Smooth muscle cell (in vitro differentiated cells): ENCODE data around the gene CMAS. TPM values are rescaled to one million over a fixed set of nuclear protein-coding genes. Genes with fewer than 3 reads are reported as not detected.

Experiments
- DNase-seq: peaks from one replicate; lab custom pipeline; 2025; ENCODE audit not compliant: unreplicated experiment; lab: John Stamatoyannopoulos, UW
- H2AFZ ChIP-seq: fragments of 200-600 bp; sonication (generic); 2 replicates; pipeline ENCODE4 v1.6.0; 2016; ENCODE audit warnings: antibody characterized with exemption, low read depth, mild to moderate bottlenecking
- H3F3A ChIP-seq: fragments of 200-600 bp; sonication (generic); 2 replicates; pipeline ENCODE4 v1.6.0; 2017; ENCODE audit warnings: antibody characterized with exemption, low read depth
- H3K27ac ChIP-seq: fragments of 200-600 bp; sonication (generic); 2 replicates; pipeline ENCODE4 v1.5.1; 2016; ENCODE audit warnings: low read depth, mild to moderate bottlenecking
- H3K27me3 ChIP-seq: fragments of 200-600 bp; sonication (generic); 2 replicates; pipeline ENCODE4 v1.6.1; 2016; ENCODE audit warnings: low read depth, mild to moderate bottlenecking
- H3K36me3 ChIP-seq: fragments of 200-600 bp; sonication (generic); 2 replicates; pipeline ENCODE4 v1.5.1; 2016; ENCODE audit warnings: low read depth
- H3K4me1 ChIP-seq: fragments of 200-600 bp; sonication (generic); 2 replicates; pipeline ENCODE4 v1.5.1; 2016; ENCODE audit warnings: low read depth
- H3K4me2 ChIP-seq: fragments of 200-600 bp; sonication (generic); 2 replicates; pipeline ENCODE4 v1.6.0; 2016; ENCODE audit warnings: mild to moderate bottlenecking
- H3K4me3 ChIP-seq: fragments of 200-600 bp; sonication (generic); 2 replicates; pipeline ENCODE4 v1.5.1; 2016; ENCODE audit warnings: mild to moderate bottlenecking
- H3K79me2 ChIP-seq: fragments of 200-600 bp; sonication (generic); 2 replicates; pipeline ENCODE4 v1.6.0; 2016; ENCODE audit warnings: low read depth, mild to moderate bottlenecking
- H3K9ac ChIP-seq: fragments of 200-600 bp; sonication (generic); 2 replicates; pipeline ENCODE4 v1.6.0; 2016; ENCODE audit warnings: low read depth
- H3K9me3 ChIP-seq: fragments of 200-600 bp; sonication (generic); replicated peaks from 2 replicates; pipeline ENCODE4 v1.5.1; 2016; ENCODE audit warnings: low read depth
- H4K20me1 ChIP-seq: fragments of 200-600 bp; sonication (generic); 2 replicates; pipeline ENCODE4 v1.6.0; 2016; ENCODE audit warnings: low read depth
- CTCF ChIP-seq: fragments of 200-600 bp; sonication (generic); IDR thresholded peaks from 2 replicates; pipeline ENCODE4 v1.5.1; 2017; ENCODE audit warnings: borderline replicate concordance, mild to moderate bottlenecking, antibody characterized with exemption; ENCODE audit not compliant: insufficient read depth, poor library complexity, severe bottlenecking
- WGBS: methylation state at CpG from one replicate; pipeline ENCODE4 v1.1.7; 2016; ENCODE audit warnings: low lambda C conversion rate; 5-methylcytosine and 5-hydroxymethylcytosine counted together
- polyA plus RNA-seq: library from polyadenylated mRNA; unstranded; fragments of >200 nt; fragmentation: Nextera tagmentation; extraction: Ambion mirVana; gene quantifications from 2 replicates; pipeline ENCODE4 v1.2.1, GENCODE V29; 2016
- total RNA-seq: library from RNA; depleted of rRNA; stranded (reverse); fragments of >200 nt; gene quantifications from 2 replicates; pipeline ENCODE4 v1.2.3, GENCODE V29; 2014

The CMAS gene
- total and polyA plus RNA-seq, 2 experiments from 2014 or later = 33.8 to 48.9 TPM

GRCh38 chr12:22101749-22102243 lies 55.8 kb downstream of the CMAS start:
- peak; percentile 27 for DNase-seq

GRCh38 chr12:22103418-22103817 lies 57.4 kb downstream of the CMAS start:
- no peaks in the 10 kb centered on the region for H4K20me1 ChIP-seq
- no peaks in the 10 kb centered on the region for H3K9me3 ChIP-seq
- no peaks in the 10 kb centered on the region for H3F3A ChIP-seq
- no peak for DNase-seq
- H3K36me3 ChIP-seq = no peaks in the 10 kb centered on the region
- TF ChIP-seq CTCF = no peak
- no peaks in the 10 kb centered on the region for H3K79me2 ChIP-seq
- H3K27me3 ChIP-seq = no peaks in the 10 kb centered on the region
- no peak overlapping the region for H3K4me3 ChIP-seq
- no peak overlapping the region for H2AFZ ChIP-seq
- no peak overlapping the region for H3K4me2 ChIP-seq
- no peak overlapping the region for H3K9ac ChIP-seq
- no peak overlapping the region for H3K27ac ChIP-seq
- no peaks in the 10 kb centered on the region for H3K4me1 ChIP-seq
- WGBS = 94% methylated on average over 2 of the region's 2 CpGs

More at GRCh38 chr12:22101749-22102243, 55.8 kb downstream of the CMAS start:
- Histone ChIP-seq H2AFZ (peak overlapping the region; percentile 57), H3K9ac (no peak overlapping the region), H3K79me2 (no peaks in the 10 kb centered on the region), H3K27me3 (no peaks in the 10 kb centered on the region), H3K27ac (peak overlapping the region; percentile 29), H3K4me3 (no peak overlapping the region), H3K4me2 (peak overlapping the region; percentile 43), H3K9me3 (no peaks in the 10 kb centered on the region), H3K36me3 (no peaks in the 10 kb centered on the region), H4K20me1 (no peaks in the 10 kb centered on the region), H3K4me1 (no peaks in the 10 kb centered on the region), H3F3A (no peaks in the 10 kb centered on the region)
- WGBS = 21% methylated on average over 5 of the region's 5 CpGs
- no peak for TF ChIP-seq CTCF

GRCh38 chr12:22105542-22105941 lies 59.5 kb downstream of the CMAS start:
- Histone ChIP-seq H3K9me3 (no peaks in the 10 kb centered on the region), H3K9ac (no peak overlapping the region), H3K4me2 (no peak overlapping the region), H3K27ac (no peak overlapping the region), H3K4me3 (no peak overlapping the region), H3K4me1 (no peaks in the 10 kb centered on the region), H3F3A (no peaks in the 10 kb centered on the region), H4K20me1 (no peaks in the 10 kb centered on the region), H3K79me2 (no peaks in the 10 kb centered on the region), H2AFZ (no peak overlapping the region), H3K36me3 (no peaks in the 10 kb centered on the region), H3K27me3 (no peaks in the 10 kb centered on the region)
- no peak for DNase-seq
- TF ChIP-seq CTCF = no peak

GRCh38 chr12:22110176-22110575 lies 64.2 kb downstream of the CMAS start:
- H4K20me1 ChIP-seq = no peaks in the 10 kb centered on the region
- no peaks in the 10 kb centered on the region for H3K4me1 ChIP-seq
- WGBS = 76% methylated on average over 3 of the region's 3 CpGs
- no peak overlapping the region for H2AFZ ChIP-seq
- no peaks in the 10 kb centered on the region for H3F3A ChIP-seq
- no peaks in the 10 kb centered on the region for H3K36me3 ChIP-seq
- H3K9ac ChIP-seq = no peak overlapping the region
- no peaks in the 10 kb centered on the region for H3K9me3 ChIP-seq
- no peak for DNase-seq
- no peak for TF ChIP-seq CTCF
- no peaks in the 10 kb centered on the region for H3K27me3 ChIP-seq
- no peak overlapping the region for H3K27ac ChIP-seq
- no peaks in the 10 kb centered on the region for H3K79me2 ChIP-seq
- H3K4me3 ChIP-seq = no peak overlapping the region
- no peak overlapping the region for H3K4me2 ChIP-seq

Other genes starting within 250 kb of the CMAS start
- gene ABCC9, start 104.8 kb upstream of the CMAS start, total RNA-seq = 0.22 and 0.45 TPM in 2 replicates
- gene ABCC9, start 104.8 kb upstream of the CMAS start, polyA plus RNA-seq = not detected in 2 replicates